ENCODE results near the gene STK40.

DNA sequence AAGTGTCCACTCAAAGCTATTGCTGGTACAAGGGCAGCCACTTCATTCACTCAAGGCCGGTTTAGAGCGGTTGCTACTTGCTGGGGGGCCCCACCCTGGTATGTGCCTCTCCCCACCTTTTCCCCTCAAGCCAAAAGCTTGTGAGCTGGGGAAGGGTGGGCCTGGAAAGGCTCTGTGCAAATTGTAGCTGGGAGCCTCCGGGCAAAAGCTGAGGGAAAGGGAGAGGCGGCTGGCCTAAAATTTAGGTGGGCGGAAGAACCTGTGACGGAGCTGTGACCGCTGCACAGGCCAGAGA lies 79.9 kb downstream of the STK40 start:
- TF ChIP-seq POLR2AphosphoS5 (IDR thresholded peaks at IDR 0.05; ENCODE audit: low read depth) (no peak), EZH2 (IDR thresholded peaks at IDR 0.05; ENCODE audit: low read depth, unreplicated experiment) (no peak), STAT1 (IDR thresholded peaks at IDR 0.05; ENCODE audit: unreplicated experiment) (no peak), CREB1 (CRISPR knock-in tag; IDR thresholded peaks at IDR 0.05; ENCODE audit: low read depth) (no peak), EZH2phosphoT487 (IDR thresholded peaks at IDR 0.05; ENCODE audit: unreplicated experiment) (no peak)
- TF ChIP-seq, protein P1, sequence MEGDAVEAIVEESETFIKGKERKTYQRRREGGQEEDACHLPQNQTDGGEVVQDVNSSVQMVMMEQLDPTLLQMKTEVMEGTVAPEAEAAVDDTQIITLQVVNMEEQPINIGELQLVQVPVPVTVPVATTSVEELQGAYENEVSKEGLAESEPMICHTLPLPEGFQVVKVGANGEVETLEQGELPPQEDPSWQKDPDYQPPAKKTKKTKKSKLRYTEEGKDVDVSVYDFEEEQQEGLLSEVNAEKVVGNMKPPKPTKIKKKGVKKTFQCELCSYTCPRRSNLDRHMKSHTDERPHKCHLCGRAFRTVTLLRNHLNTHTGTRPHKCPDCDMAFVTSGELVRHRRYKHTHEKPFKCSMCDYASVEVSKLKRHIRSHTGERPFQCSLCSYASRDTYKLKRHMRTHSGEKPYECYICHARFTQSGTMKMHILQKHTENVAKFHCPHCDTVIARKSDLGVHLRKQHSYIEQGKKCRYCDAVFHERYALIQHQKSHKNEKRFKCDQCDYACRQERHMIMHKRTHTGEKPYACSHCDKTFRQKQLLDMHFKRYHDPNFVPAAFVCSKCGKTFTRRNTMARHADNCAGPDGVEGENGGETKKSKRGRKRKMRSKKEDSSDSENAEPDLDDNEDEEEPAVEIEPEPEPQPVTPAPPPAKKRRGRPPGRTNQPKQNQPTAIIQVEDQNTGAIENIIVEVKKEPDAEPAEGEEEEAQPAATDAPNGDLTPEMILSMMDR (conservative IDR thresholded peaks at IDR 0.05; ENCODE audit: low read depth in 2 of 2), result no peak
- TF ChIP-seq, protein P2, sequence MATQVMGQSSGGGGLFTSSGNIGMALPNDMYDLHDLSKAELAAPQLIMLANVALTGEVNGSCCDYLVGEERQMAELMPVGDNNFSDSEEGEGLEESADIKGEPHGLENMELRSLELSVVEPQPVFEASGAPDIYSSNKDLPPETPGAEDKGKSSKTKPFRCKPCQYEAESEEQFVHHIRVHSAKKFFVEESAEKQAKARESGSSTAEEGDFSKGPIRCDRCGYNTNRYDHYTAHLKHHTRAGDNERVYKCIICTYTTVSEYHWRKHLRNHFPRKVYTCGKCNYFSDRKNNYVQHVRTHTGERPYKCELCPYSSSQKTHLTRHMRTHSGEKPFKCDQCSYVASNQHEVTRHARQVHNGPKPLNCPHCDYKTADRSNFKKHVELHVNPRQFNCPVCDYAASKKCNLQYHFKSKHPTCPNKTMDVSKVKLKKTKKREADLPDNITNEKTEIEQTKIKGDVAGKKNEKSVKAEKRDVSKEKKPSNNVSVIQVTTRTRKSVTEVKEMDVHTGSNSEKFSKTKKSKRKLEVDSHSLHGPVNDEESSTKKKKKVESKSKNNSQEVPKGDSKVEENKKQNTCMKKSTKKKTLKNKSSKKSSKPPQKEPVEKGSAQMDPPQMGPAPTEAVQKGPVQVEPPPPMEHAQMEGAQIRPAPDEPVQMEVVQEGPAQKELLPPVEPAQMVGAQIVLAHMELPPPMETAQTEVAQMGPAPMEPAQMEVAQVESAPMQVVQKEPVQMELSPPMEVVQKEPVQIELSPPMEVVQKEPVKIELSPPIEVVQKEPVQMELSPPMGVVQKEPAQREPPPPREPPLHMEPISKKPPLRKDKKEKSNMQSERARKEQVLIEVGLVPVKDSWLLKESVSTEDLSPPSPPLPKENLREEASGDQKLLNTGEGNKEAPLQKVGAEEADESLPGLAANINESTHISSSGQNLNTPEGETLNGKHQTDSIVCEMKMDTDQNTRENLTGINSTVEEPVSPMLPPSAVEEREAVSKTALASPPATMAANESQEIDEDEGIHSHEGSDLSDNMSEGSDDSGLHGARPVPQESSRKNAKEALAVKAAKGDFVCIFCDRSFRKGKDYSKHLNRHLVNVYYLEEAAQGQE (IDR thresholded peaks at IDR 0.05; ENCODE audit: unreplicated experiment), result no peak
